Stimulated activated CD4-positive, alpha-beta T cell treated with anti-CD3 and anti-CD28 coated beads, Interleukin-12 subunit alpha, Interleukin-12 subunit beta, amount 100 ng/mL, for 48 hours (primary cell): ENCODE results near the gene TNF.
A peak's percentile ranks its signal among the peaks of the same experiment; 100 is the strongest.

Experiments
- DNase-seq, 3 donors: peaks; one replicate each; pipeline ENCODE4 v3.0.0-alpha.2; 2020; ENCODE audit warnings: low read depth in 2 of 3, low spot score in 1 of 3

The TNF gene

DNA sequence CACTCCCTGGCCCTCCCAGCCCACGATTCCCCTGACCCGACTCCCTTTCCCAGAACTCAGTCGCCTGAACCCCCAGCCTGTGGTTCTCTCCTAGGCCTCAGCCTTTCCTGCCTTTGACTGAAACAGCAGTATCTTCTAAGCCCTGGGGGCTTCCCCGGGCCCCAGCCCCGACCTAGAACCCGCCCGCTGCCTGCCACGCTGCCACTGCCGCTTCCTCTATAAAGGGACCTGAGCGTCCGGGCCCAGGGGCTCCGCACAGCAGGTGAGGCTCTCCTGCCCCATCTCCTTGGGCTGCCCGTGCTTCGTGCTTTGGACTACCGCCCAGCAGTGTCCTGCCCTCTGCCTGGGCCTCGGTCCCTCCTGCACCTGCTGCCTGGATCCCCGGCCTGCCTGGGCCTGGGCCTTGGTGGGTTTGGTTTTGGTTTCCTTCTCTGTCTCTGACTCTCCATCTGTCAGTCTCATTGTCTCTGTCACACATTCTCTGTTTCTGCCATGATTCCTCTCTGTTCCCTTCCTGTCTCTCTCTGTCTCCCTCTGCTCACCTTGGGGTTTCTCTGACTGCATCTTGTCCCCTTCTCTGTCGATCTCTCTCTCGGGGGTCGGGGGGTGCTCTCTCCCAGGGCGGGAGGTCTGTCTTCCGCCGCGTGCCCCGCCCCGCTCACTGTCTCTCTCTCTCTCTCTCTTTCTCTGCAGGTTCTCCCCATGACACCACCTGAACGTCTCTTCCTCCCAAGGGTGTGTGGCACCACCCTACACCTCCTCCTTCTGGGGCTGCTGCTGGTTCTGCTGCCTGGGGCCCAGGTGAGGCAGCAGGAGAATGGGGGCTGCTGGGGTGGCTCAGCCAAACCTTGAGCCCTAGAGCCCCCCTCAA is 3.1 kb upstream of the TNF start, which contains the start of gene LTA:
TSS of gene LTA (plus strand) at position 249 of the 871 bp plus-strand sequence. CDS start at position 703, 454 bp downstream.
- peak; percentile 77 to 80 (median 80) for DNase-seq

GRCh38 chr6:31573239-31574105 is 1.9 kb upstream of the TNF start:
- DNase-seq = no peak

- DNase-seq = peak in 1 of 3 donors; percentile 61
Measured at GRCh38 chr6:31574106-31575061, 981 bp upstream of the TNF start.

- no peak for DNase-seq
Measured at GRCh38 chr6:31575952-31576685, 754 bp downstream of the TNF start.

DNA sequence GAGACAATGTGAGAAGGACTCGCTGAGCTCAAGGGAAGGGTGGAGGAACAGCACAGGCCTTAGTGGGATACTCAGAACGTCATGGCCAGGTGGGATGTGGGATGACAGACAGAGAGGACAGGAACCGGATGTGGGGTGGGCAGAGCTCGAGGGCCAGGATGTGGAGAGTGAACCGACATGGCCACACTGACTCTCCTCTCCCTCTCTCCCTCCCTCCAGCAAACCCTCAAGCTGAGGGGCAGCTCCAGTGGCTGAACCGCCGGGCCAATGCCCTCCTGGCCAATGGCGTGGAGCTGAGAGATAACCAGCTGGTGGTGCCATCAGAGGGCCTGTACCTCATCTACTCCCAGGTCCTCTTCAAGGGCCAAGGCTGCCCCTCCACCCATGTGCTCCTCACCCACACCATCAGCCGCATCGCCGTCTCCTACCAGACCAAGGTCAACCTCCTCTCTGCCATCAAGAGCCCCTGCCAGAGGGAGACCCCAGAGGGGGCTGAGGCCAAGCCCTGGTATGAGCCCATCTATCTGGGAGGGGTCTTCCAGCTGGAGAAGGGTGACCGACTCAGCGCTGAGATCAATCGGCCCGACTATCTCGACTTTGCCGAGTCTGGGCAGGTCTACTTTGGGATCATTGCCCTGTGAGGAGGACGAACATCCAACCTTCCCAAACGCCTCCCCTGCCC is 1.7 kb downstream of the TNF start:
- no peak for DNase-seq

DNA sequence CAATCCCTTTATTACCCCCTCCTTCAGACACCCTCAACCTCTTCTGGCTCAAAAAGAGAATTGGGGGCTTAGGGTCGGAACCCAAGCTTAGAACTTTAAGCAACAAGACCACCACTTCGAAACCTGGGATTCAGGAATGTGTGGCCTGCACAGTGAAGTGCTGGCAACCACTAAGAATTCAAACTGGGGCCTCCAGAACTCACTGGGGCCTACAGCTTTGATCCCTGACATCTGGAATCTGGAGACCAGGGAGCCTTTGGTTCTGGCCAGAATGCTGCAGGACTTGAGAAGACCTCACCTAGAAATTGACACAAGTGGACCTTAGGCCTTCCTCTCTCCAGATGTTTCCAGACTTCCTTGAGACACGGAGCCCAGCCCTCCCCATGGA is 2.2 kb downstream of the TNF start:
- DNase-seq = no peak

DNA sequence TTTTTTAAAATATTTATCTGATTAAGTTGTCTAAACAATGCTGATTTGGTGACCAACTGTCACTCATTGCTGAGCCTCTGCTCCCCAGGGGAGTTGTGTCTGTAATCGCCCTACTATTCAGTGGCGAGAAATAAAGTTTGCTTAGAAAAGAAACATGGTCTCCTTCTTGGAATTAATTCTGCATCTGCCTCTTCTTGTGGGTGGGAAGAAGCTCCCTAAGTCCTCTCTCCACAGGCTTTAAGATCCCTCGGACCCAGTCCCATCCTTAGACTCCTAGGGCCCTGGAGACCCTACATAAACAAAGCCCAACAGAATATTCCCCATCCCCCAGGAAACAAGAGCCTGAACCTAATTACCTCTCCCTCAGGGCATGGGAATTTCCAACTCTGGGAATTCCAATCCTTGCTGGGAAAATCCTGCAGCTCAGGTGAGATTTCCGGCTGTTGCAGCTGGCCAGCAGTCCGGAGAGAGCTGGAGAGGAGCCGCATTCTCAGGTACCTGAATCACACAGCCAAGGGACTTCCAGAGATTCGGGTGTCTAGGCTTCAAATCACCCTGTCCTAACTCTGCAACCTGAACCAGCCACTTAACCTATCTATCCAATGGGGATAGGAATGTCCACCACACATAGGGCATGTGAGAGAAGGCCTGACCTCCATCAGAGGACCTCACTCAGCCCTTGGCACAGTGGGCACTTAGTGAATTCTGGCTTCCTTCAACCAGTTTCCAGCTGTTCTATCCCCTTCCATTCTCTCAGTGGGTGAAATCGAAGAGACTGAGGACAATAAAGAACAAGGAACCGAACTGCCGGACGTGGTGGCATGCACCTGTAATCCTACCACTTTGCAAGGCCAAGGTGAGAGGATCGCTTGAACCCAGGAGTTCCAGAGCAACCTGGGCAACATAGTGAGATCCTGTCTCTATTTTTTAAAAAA is 3.1 kb downstream of the TNF start:
- no peak for DNase-seq

DNA sequence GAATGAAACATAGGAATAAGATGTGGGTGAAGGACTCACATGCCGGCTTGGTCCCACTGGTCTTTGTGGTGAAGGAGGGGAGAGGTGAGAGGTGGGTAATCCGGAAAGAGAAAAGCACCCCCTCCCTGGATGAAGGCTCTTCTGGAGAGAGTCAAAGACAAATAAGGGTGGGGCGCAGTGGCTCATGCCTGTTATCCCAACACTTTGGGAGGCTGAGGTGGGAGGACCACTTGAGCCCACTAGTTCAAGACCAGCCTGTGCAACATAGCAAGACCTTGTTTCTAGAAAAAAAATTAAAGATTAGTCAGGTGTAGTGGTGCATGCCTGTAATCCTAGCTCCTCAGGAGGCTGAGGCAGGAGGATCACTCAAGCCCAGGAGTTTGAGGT is 3.7 kb downstream of the TNF start:
- no peak for DNase-seq

GRCh38 chr6:31579546-31580437 is 4.4 kb downstream of the TNF start:
- DNase-seq = no peak

DNA sequence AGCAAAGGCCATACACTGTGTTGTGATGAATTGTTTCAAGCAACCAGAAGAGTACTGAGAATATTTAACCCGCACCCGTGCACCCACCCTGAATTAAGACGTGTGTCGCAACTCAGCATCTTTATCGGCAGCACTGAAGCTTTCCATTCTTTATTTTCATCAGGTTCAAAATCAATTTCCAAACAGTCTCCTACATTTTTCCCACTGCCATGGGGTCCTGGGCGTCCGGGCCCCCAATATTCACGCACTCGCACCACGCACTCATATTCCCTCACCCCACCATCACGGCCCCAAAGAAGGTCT is 5.0 kb downstream of the TNF start:
- no peak for DNase-seq

- peak; percentile 78 to 88 (median 83) for DNase-seq
Measured at GRCh38 chr6:31580807-31581433, 5.6 kb downstream of the TNF start.

GRCh38 chr6:31581434-31582229 is 6.3 kb downstream of the TNF start:
- no peak for DNase-seq

DNA sequence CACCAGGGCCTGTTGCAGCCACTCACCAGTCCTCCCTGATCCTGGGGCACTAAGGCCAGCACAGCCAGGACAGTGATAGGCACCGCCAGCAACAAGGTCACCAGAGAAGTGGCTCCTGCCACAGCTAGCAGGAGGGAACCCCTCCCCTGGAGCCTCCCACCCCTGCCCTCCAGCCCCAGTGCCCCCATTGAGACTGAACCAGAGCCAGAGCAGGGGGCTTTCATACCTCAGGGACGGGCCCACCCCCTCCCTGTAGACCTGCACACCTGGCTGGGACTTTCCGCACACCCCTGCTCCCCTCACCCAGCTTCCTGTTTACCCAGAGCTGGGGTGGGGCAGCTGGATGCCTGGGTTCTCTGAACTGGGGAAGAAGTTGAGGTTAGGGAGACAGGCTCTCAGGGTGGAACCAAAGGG is 6.9 kb downstream of the TNF start, which contains the start of gene LTB:
TSS of gene LTB (minus strand) at position 195 of the 414 bp plus-strand sequence. CDS start at position 188, 7 bp downstream.
- DNase-seq = no peak

- no peak for DNase-seq
Measured at GRCh38 chr6:31585491-31585890, 10.1 kb downstream of the TNF start.

DNA sequence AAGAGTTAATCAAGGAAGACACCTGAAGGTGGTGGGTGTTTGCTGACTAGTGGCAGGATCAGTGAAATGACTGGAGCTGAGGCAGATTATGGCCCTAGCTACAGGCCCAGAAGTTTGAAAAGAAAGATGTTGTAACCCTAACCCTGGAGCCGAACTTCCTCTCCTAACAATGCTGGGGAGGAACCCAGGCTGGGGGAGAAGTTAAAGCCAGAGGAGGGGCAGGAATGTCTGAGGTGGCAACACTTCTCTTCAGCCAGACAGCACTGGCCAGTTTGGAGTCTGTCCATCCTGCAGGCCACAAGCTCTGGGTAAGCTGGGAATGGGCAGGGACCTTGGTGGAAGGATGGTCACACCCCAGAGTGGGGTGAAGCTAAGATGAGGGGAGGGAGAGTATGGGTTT is 10.6 kb downstream of the TNF start, which contains the start of gene LST1:
TSS of gene LST1 (plus strand) at position 270 of the 400 bp plus-strand sequence. CDS start 1,023 bp downstream, outside the sequence.
- no peak for DNase-seq
